CD4-positive, alpha-beta T cell treated with Interleukin-17A for 4 hours (primary cell): ENCODE results near the gene SMAD7.
"Not testable (repeated sequence)": the region's sequence is repeated elsewhere in the genome, so short reads cannot be mapped to it uniquely, and the experiment has no call there.

Experiments
- DNase-seq: peaks from one replicate; pipeline ENCODE4 v3.0.0-alpha.2; 2020; ENCODE audit warnings: mixed read lengths

The SMAD7 gene

GRCh38 chr18:48875314-48875941, 75.3 kb downstream of the SMAD7 start:
- DNase-seq = no peak

- DNase-seq = no peak
Observed at GRCh38 chr18:48874701-48875162, 76.0 kb downstream of the SMAD7 start.

GRCh38 chr18:48874233-48874632, 76.5 kb downstream of the SMAD7 start:
- DNase-seq = no peak

GRCh38 chr18:48872234-48873145, 78.3 kb downstream of the SMAD7 start:
- DNase-seq = no peak

- DNase-seq = no peak
Observed at GRCh38 chr18:48871391-48872166, 79.2 kb downstream of the SMAD7 start.

GRCh38 chr18:48870926-48871325, 79.8 kb downstream of the SMAD7 start:
- not testable (repeated sequence) for DNase-seq
